ENCODE results near the gene UQCC2. TPM values are rescaled to one million over a fixed set of nuclear protein-coding genes. Genes with fewer than 3 reads are reported as not detected.

The UQCC2 gene
- polyA plus RNA-seq, 4 donors = 36.5 to 54.0 (median 44.2) TPM

DNA sequence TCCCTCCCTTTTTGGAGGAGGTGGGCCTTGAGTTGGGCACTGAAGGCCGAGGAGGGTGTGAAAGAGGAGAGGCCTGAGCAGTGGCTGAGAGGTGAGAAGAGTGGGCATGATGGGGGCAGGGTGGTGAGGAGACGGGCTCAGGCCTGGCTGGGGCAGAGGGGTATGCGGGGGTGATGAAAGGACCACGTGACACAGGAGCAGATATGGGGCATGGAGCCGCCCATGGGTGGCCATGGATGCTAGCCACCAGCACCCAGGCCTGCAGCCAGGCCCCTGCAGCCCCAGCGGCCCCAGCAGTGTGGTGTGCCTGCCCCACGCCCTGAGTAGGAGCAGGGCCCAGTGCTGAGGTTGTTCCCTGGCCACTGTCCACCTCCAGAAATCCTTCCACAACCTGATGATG lies 26.5 kb downstream of the UQCC2 start:
- FAIRE-seq = no peak

DNA sequence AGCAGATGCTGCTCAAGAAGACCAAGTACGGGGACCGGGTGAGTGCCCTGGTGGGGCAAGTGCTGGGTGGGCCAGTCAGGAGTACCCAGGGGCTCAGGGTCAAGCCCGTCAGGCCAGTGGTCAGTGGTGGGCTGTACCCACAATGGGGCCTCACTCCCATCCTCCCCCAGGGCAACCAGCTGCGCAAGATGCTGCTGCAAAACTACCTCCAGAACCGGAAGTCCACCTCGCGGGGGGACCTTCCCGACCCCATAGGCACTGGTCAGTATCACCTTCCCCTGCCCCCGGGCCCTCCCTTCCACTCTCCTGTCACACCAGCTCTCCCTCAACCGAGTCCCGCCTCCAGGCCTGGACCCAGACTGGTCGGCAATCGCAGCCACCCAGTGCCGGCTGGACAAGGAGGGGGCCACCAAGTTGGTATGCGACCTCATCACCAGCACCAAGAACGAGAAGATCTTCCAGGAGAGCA lies 27.0 kb downstream of the UQCC2 start:
- Histone ChIP-seq H3K27ac (ENCODE audit: low read depth in 1 of 3, low read length in 2 of 3) (no peak overlapping the region), H3K36me3 (ENCODE audit: control insufficient read depth in 3 of 3, insufficient read depth in 2 of 3, low read depth in 1 of 3, low read length in 3 of 3) (peaks cover 33 to 98% (median 62%) of the 10 kb centered on the region in 3 donors), H3K9me3 (ENCODE audit: control insufficient read depth in 2 of 2, insufficient read depth in 1 of 2, low read depth in 1 of 2, low read length in 1 of 2) (no peaks in the 10 kb centered on the region)

More for the DNA sequence above, 26.5 kb downstream of the UQCC2 start:
- Histone ChIP-seq H3K27me3 (ENCODE audit: control insufficient read depth in 3 of 3, insufficient read depth in 3 of 3, low read length in 3 of 3) (no peaks in the 10 kb centered on the region), H3K36me3 (ENCODE audit: control insufficient read depth in 3 of 3, insufficient read depth in 2 of 3, low read depth in 1 of 3, low read length in 3 of 3) (peaks cover 32 to 98% (median 59%) of the 10 kb centered on the region in 3 donors), H3K4me3 (ENCODE audit: low read depth in 1 of 3, low read length in 3 of 3) (no peak overlapping the region), H3K9me3 (ENCODE audit: control insufficient read depth in 2 of 2, insufficient read depth in 1 of 2, low read depth in 1 of 2, low read length in 1 of 2) (no peaks in the 10 kb centered on the region), H3K27ac (ENCODE audit: low read depth in 1 of 3, low read length in 2 of 3) (no peak overlapping the region), H3K4me1 (ENCODE audit: control insufficient read depth in 3 of 3, insufficient read depth in 2 of 3, low read depth in 1 of 3, low read length in 2 of 3) (no peaks in the 10 kb centered on the region)
- WGBS, 3 donors = 91 to 98% (median 95%) methylated on average over 7 of the region's 7 CpGs
- no peak for DNase-seq

GRCh38 chr6:33683576-33684427 lies 27.7 kb downstream of the UQCC2 start:
- no peak for DNase-seq
- no peak overlapping the region for H3K4me3 ChIP-seq (ENCODE audit: low read depth in 1 of 3, low read length in 3 of 3)
- H3K27me3 ChIP-seq (ENCODE audit: control insufficient read depth in 3 of 3, insufficient read depth in 3 of 3, low read length in 3 of 3) = no peaks in the 10 kb centered on the region
- no peak overlapping the region for H3K27ac ChIP-seq (ENCODE audit: low read depth in 1 of 3, low read length in 2 of 3)
- no peaks in the 10 kb centered on the region for H3K9me3 ChIP-seq (ENCODE audit: control insufficient read depth in 2 of 2, insufficient read depth in 1 of 2, low read depth in 1 of 2, low read length in 1 of 2)
- FAIRE-seq = no peak
- peaks cover 34 to 98% (median 68%) of the 10 kb centered on the region in 3 donors for H3K36me3 ChIP-seq (ENCODE audit: control insufficient read depth in 3 of 3, insufficient read depth in 2 of 3, low read depth in 1 of 3, low read length in 3 of 3)
- no peaks in the 10 kb centered on the region for H3K4me1 ChIP-seq (ENCODE audit: control insufficient read depth in 3 of 3, insufficient read depth in 2 of 3, low read depth in 1 of 3, low read length in 2 of 3)
- WGBS, 3 donors = 84 to 88% (median 87%) methylated on average over 19 of the region's 19 CpGs

More for the DNA sequence above, 27.0 kb downstream of the UQCC2 start:
- H3K4me3 ChIP-seq (ENCODE audit: low read depth in 1 of 3, low read length in 3 of 3) = no peak overlapping the region
- 92 to 98% (median 94%) methylated on average over 16 of the region's 16 CpGs for WGBS, 3 donors
- H3K4me1 ChIP-seq (ENCODE audit: control insufficient read depth in 3 of 3, insufficient read depth in 2 of 3, low read depth in 1 of 3, low read length in 2 of 3) = no peaks in the 10 kb centered on the region
- no peak for FAIRE-seq
- DNase-seq = no peak
- H3K27me3 ChIP-seq (ENCODE audit: control insufficient read depth in 3 of 3, insufficient read depth in 3 of 3, low read length in 3 of 3) = no peaks in the 10 kb centered on the region

DNA sequence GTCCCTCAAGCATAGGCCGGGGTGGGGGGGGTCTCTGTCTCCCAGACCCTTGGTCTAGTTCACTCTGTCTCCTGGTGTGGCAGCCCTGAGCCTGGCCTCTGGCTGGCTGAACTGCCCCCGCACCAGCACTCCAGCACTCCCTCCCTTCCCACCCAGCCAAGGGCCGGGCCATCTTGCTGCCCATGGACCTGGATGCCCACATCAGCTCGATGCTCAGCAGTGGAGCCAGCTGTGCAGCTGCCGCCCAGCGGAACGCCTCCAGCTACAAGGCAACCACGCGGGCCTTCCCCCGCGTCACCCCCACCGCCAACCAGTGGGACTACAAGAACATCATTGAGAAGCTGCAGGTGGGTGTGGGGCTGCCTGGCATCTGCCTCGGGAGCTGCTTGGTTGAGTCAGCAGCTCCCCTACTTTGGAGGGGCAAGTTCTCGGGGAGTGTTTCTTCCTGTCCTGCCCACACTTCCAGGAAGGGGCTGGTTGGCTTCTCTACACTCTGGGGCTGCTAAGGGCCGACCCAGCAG lies 28.4 kb downstream of the UQCC2 start:
- DNase-seq (no peak), FAIRE-seq (no peak)
- no peak overlapping the region for H3K4me3 ChIP-seq (ENCODE audit: low read depth in 1 of 3, low read length in 3 of 3)
- no peaks in the 10 kb centered on the region for H3K4me1 ChIP-seq (ENCODE audit: control insufficient read depth in 3 of 3, insufficient read depth in 2 of 3, low read depth in 1 of 3, low read length in 2 of 3)
- H3K27ac ChIP-seq (ENCODE audit: low read depth in 1 of 3, low read length in 2 of 3) = no peak overlapping the region
- H3K27me3 ChIP-seq (ENCODE audit: control insufficient read depth in 3 of 3, insufficient read depth in 3 of 3, low read length in 3 of 3) = no peaks in the 10 kb centered on the region
- H3K9me3 ChIP-seq (ENCODE audit: control insufficient read depth in 2 of 2, insufficient read depth in 1 of 2, low read depth in 1 of 2, low read length in 1 of 2) = no peaks in the 10 kb centered on the region
- WGBS, 3 donors = 82 to 89% (median 88%) methylated on average over 15 of the region's 15 CpGs
- peaks cover 31 to 98% (median 65%) of the 10 kb centered on the region in 3 donors for H3K36me3 ChIP-seq (ENCODE audit: control insufficient read depth in 3 of 3, insufficient read depth in 2 of 3, low read depth in 1 of 3, low read length in 3 of 3)

DNA sequence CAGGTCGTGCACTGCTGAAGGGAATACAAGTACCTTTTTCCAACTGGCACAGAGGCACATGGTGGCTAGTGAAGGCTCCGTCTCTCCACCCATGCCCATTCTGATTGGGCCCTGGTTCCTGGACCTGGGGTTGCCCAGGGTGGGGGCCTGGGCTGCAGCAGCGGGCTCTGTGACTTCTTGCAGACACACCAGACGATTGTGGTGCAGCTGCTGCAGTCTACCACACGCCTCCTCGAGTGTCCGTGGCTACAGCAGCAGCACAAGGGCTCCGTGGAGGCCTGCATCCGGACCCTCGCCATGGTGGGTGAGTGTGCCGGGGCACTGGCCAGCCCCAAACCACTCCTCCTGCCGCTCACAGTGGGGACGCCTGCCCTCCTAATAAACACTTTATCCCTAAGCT lies 29.2 kb downstream of the UQCC2 start:
- WGBS, 3 donors = 95% methylated on average over 13 of the region's 13 CpGs

GRCh38 chr6:33679761-33680160 lies 31.7 kb downstream of the UQCC2 start:
- no peak overlapping the region for H3K4me3 ChIP-seq (ENCODE audit: low read depth in 1 of 3, low read length in 3 of 3)
- WGBS, 3 donors = 91% methylated on average over 20 of the region's 20 CpGs
- H3K27me3 ChIP-seq (ENCODE audit: control insufficient read depth in 3 of 3, insufficient read depth in 3 of 3, low read length in 3 of 3) = no peaks in the 10 kb centered on the region
- peaks cover 24 to 97% (median 60%) of the 10 kb centered on the region in 3 donors for H3K36me3 ChIP-seq (ENCODE audit: control insufficient read depth in 3 of 3, insufficient read depth in 2 of 3, low read depth in 1 of 3, low read length in 3 of 3)
- DNase-seq (no peak), FAIRE-seq (no peak)
- H3K27ac ChIP-seq (ENCODE audit: low read depth in 1 of 3, low read length in 2 of 3) = no peak overlapping the region
- H3K4me1 ChIP-seq (ENCODE audit: control insufficient read depth in 3 of 3, insufficient read depth in 2 of 3, low read depth in 1 of 3, low read length in 2 of 3) = no peaks in the 10 kb centered on the region
- H3K9me3 ChIP-seq (ENCODE audit: control insufficient read depth in 2 of 2, insufficient read depth in 1 of 2, low read depth in 1 of 2, low read length in 1 of 2) = no peaks in the 10 kb centered on the region

More for the DNA sequence above, 29.2 kb downstream of the UQCC2 start:
- no peak for DNase-seq
- FAIRE-seq = no peak
- H3K36me3 ChIP-seq (ENCODE audit: control insufficient read depth in 3 of 3, insufficient read depth in 2 of 3, low read depth in 1 of 3, low read length in 3 of 3) = peaks cover 29 to 98% (median 65%) of the 10 kb centered on the region in 3 donors
- H3K9me3 ChIP-seq (ENCODE audit: control insufficient read depth in 2 of 2, insufficient read depth in 1 of 2, low read depth in 1 of 2, low read length in 1 of 2) = no peaks in the 10 kb centered on the region
- H3K27me3 ChIP-seq (ENCODE audit: control insufficient read depth in 3 of 3, insufficient read depth in 3 of 3, low read length in 3 of 3) = no peaks in the 10 kb centered on the region
- no peak overlapping the region for H3K4me3 ChIP-seq (ENCODE audit: low read depth in 1 of 3, low read length in 3 of 3)
- H3K27ac ChIP-seq (ENCODE audit: low read depth in 1 of 3, low read length in 2 of 3) = no peak overlapping the region
- no peaks in the 10 kb centered on the region for H3K4me1 ChIP-seq (ENCODE audit: control insufficient read depth in 3 of 3, insufficient read depth in 2 of 3, low read depth in 1 of 3, low read length in 2 of 3)

GRCh38 chr6:33678932-33679490 lies 32.5 kb downstream of the UQCC2 start:
- Histone ChIP-seq H3K4me3 (ENCODE audit: low read depth in 1 of 3, low read length in 3 of 3) (no peak overlapping the region), H3K9me3 (ENCODE audit: control insufficient read depth in 2 of 2, insufficient read depth in 1 of 2, low read depth in 1 of 2, low read length in 1 of 2) (no peaks in the 10 kb centered on the region), H3K36me3 (ENCODE audit: control insufficient read depth in 3 of 3, insufficient read depth in 2 of 3, low read depth in 1 of 3, low read length in 3 of 3) (peaks cover 25 to 95% (median 58%) of the 10 kb centered on the region in 3 donors), H3K27me3 (ENCODE audit: control insufficient read depth in 3 of 3, insufficient read depth in 3 of 3, low read length in 3 of 3) (no peaks in the 10 kb centered on the region), H3K4me1 (ENCODE audit: control insufficient read depth in 3 of 3, insufficient read depth in 2 of 3, low read depth in 1 of 3, low read length in 2 of 3) (no peaks in the 10 kb centered on the region), H3K27ac (ENCODE audit: low read depth in 1 of 3, low read length in 2 of 3) (no peak overlapping the region)
- no peak for DNase-seq
- no peak for FAIRE-seq
- WGBS, 3 donors = 84 to 90% (median 86%) methylated on average over 12 of the region's 12 CpGs

- FAIRE-seq = no peak
- H3K27me3 ChIP-seq (ENCODE audit: control insufficient read depth in 3 of 3, insufficient read depth in 3 of 3, low read length in 3 of 3) = no peaks in the 10 kb centered on the region
- DNase-seq = no peak
- 90 to 94% (median 90%) methylated on average over 22 to 24 of the region's 24 CpGs for WGBS, 3 donors
- no peak overlapping the region for H3K4me3 ChIP-seq (ENCODE audit: low read depth in 1 of 3, low read length in 3 of 3)
- H3K36me3 ChIP-seq (ENCODE audit: control insufficient read depth in 3 of 3, insufficient read depth in 2 of 3, low read depth in 1 of 3, low read length in 3 of 3) = peaks cover 23 to 95% (median 63%) of the 10 kb centered on the region in 3 donors
- H3K9me3 ChIP-seq (ENCODE audit: control insufficient read depth in 2 of 2, insufficient read depth in 1 of 2, low read depth in 1 of 2, low read length in 1 of 2) = no peaks in the 10 kb centered on the region
- no peaks in the 10 kb centered on the region for H3K4me1 ChIP-seq (ENCODE audit: control insufficient read depth in 3 of 3, insufficient read depth in 2 of 3, low read depth in 1 of 3, low read length in 2 of 3)
- no peak overlapping the region for H3K27ac ChIP-seq (ENCODE audit: low read depth in 1 of 3, low read length in 2 of 3)
Measured at GRCh38 chr6:33678233-33678931, 33.1 kb downstream of the UQCC2 start.

Data from small intestine (tissue), 7 donors.